Lower leg skin (tissue), 4 donors: ENCODE measurements around the gene AUTS2. TPM values are rescaled to one million over a fixed set of nuclear protein-coding genes. Genes with fewer than 3 reads are reported as not detected.

Source experiments
- DNase-seq, 2 donors: peaks; one replicate each; pipeline ENCODE4 v3.0.0-alpha.2; 2019; ENCODE audit warnings: low spot score in 2 of 2
- H3K4me3 ChIP-seq: fragments of 200-600 bp; sonication (generic); 2 replicates; pipeline ENCODE4 v1.5.1; 2017; ENCODE audit warnings: mild to moderate bottlenecking, low read depth; ENCODE audit not compliant: poor library complexity, severe bottlenecking
- POLR2A ChIP-seq, 2 donors: fragments of 450-650 bp; IDR thresholded peaks; one replicate each; pipeline ENCODE4 v1.6.1; 2016 to 2017; ENCODE audit warnings: antibody characterized with exemption in 2 of 2, mild to moderate bottlenecking in 1 of 2, moderate library complexity in 1 of 2
- WGBS, 2 donors: methylation state at CpG; one replicate each; pipeline ENCODE4 v1.1.5; 2018; 5-methylcytosine and 5-hydroxymethylcytosine counted together
- intact Hi-C: fragments of 100-400 bp; cut with DNase I; formaldehyde crosslinking; loops from one replicate; pipeline ENCODE4 v1.15.0; 2023; ENCODE audit warnings: low total_unique reads
- total RNA-seq, 4 donors: library from RNA; depleted of rRNA; stranded (reverse); fragments of >200 nt; gene quantifications; one replicate each; pipeline ENCODE4 v1.1.0, GENCODE V29; 2016
- TF ChIP-seq, protein P1 (sequence below), 3 donors: fragments of 450-650 bp; IDR thresholded peaks; one replicate each; pipeline ENCODE4 v1.5.1; 2016; ENCODE audit warnings: antibody characterized with exemption in 3 of 3, mild to moderate bottlenecking in 3 of 3, moderate library complexity in 2 of 3

AUTS2 gene
- total RNA-seq, 4 donors from 2014 or later = 30.8 to 41.9 (median 40.5) TPM

GRCh38 chr7:70793821-70794220 is 1195.5 kb downstream of the AUTS2 start:
- DNase-seq = no peak
- no peak overlapping the region for H3K4me3 ChIP-seq
- intact Hi-C loops = no loop called here
- TF ChIP-seq, protein P1, sequence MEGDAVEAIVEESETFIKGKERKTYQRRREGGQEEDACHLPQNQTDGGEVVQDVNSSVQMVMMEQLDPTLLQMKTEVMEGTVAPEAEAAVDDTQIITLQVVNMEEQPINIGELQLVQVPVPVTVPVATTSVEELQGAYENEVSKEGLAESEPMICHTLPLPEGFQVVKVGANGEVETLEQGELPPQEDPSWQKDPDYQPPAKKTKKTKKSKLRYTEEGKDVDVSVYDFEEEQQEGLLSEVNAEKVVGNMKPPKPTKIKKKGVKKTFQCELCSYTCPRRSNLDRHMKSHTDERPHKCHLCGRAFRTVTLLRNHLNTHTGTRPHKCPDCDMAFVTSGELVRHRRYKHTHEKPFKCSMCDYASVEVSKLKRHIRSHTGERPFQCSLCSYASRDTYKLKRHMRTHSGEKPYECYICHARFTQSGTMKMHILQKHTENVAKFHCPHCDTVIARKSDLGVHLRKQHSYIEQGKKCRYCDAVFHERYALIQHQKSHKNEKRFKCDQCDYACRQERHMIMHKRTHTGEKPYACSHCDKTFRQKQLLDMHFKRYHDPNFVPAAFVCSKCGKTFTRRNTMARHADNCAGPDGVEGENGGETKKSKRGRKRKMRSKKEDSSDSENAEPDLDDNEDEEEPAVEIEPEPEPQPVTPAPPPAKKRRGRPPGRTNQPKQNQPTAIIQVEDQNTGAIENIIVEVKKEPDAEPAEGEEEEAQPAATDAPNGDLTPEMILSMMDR (IDR thresholded peaks at IDR 0.05) = no peak
- TF ChIP-seq POLR2A (IDR thresholded peaks at IDR 0.05) = no peak
- 91 to 93% methylated on average over 9 of the region's 9 CpGs for WGBS, 2 donors

DNA sequence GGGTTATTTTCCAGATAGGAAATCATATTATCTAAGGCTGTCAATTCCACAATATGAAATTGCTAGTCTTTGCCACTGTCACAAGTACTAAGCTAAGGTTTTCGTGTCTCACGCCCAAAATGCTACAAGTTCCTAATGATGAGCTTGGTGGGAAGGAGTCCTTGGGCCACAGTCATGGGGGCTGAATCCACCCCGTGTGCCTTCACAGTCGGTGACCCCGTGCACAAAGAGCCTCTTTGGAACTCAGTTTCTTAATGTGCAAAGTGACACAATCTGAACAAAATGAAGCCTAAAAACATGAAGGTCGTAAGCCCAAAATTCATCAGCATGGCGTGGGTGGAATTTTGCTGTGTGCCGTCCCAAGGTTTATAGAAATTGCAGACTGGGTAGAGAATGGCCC is 1196.7 kb downstream of the AUTS2 start:
- WGBS, 2 donors = 94 to 98% methylated on average over 8 of the region's 8 CpGs
- no peak overlapping the region for H3K4me3 ChIP-seq
- intact Hi-C loops = no loop called here
- no peak for TF ChIP-seq POLR2A (IDR thresholded peaks at IDR 0.05)
- TF ChIP-seq, protein P1 (IDR thresholded peaks at IDR 0.05) = no peak
- peak in 1 of 2 donors; percentile 68 for DNase-seq

- H3K4me3 ChIP-seq = no peak overlapping the region
- 94 to 96% methylated on average over 5 of the region's 5 CpGs for WGBS, 2 donors
- TF ChIP-seq, protein P1 (IDR thresholded peaks at IDR 0.05) = no peak
- intact Hi-C loops = no loop called here
- DNase-seq = peak in 1 of 2 donors; percentile 66
These were observed 1197.7 kb downstream of the AUTS2 start for GRCh38 chr7:70795948-70796347.

- no peak for TF ChIP-seq POLR2A (IDR thresholded peaks at IDR 0.05)
- TF ChIP-seq, protein P1 (IDR thresholded peaks at IDR 0.05) = no peak
- WGBS, 2 donors = 59% methylated on average over 6 of the region's 6 CpGs
- no peak overlapping the region for H3K4me3 ChIP-seq
- DNase-seq = peak in 1 of 2 donors; percentile 28
- intact Hi-C loops = no loop called here
These were observed 1198.8 kb downstream of the AUTS2 start for GRCh38 chr7:70797109-70797514.

GRCh38 chr7:70799841-70800405 is 1201.6 kb downstream of the AUTS2 start:
- H3K4me3 ChIP-seq = no peak overlapping the region
- no peak for TF ChIP-seq POLR2A (IDR thresholded peaks at IDR 0.05)
- TF ChIP-seq, protein P1 (IDR thresholded peaks at IDR 0.05) = no peak
- peak in 1 of 2 donors; percentile 59 for DNase-seq
- intact Hi-C loops = no loop called here
- 92 to 95% methylated on average over 4 of the region's 4 CpGs for WGBS, 2 donors

GRCh38 chr7:70805360-70805759 is 1207.1 kb downstream of the AUTS2 start:
- WGBS, 2 donors = 65 to 76% methylated on average over 7 of the region's 7 CpGs
- no peak for DNase-seq
- intact Hi-C loops = no loop called here
- no peak for TF ChIP-seq POLR2A (IDR thresholded peaks at IDR 0.05)
- TF ChIP-seq, protein P1 (IDR thresholded peaks at IDR 0.05) = no peak
- no peak overlapping the region for H3K4me3 ChIP-seq
